HG02981 (cell line): ENCODE results near the gene MAGI2.
"Not testable (repeated sequence)": the region's sequence is repeated elsewhere in the genome, so short reads cannot be mapped to it uniquely, and the experiment has no call there.

Experiments
- ATAC-seq: cut with Tn5 transposase; IDR thresholded peaks from one replicate; pipeline ENCODE4 v1.9.1; 2021; ENCODE audit warnings: mild to moderate bottlenecking, moderate library complexity; ENCODE audit not compliant: unreplicated experiment

The MAGI2 gene

GRCh38 chr7:79452032-79452494 is 1.4 kb downstream of the MAGI2 start:
- ATAC-seq = no peak

GRCh38 chr7:79451580-79451979 is 1.9 kb downstream of the MAGI2 start:
- ATAC-seq = no peak

- ATAC-seq = not testable (repeated sequence)
These were observed 10.7 kb downstream of the MAGI2 start for GRCh38 chr7:79442766-79443165.

- ATAC-seq = no peak
These were observed 17.1 kb downstream of the MAGI2 start for GRCh38 chr7:79436378-79436777.

GRCh38 chr7:79434867-79435266 is 18.6 kb downstream of the MAGI2 start:
- no peak for ATAC-seq

- ATAC-seq = no peak
These were observed 19.4 kb downstream of the MAGI2 start for GRCh38 chr7:79434098-79434497.

- ATAC-seq = no peak
These were observed 23.1 kb downstream of the MAGI2 start for GRCh38 chr7:79430391-79430790.

- no peak for ATAC-seq
These were observed 27.8 kb downstream of the MAGI2 start for GRCh38 chr7:79425665-79426064.

GRCh38 chr7:79421751-79422150 is 31.7 kb downstream of the MAGI2 start:
- ATAC-seq = no peak

GRCh38 chr7:79420464-79420863 is 33.0 kb downstream of the MAGI2 start:
- ATAC-seq = no peak

GRCh38 chr7:79414910-79415309 is 38.6 kb downstream of the MAGI2 start:
- ATAC-seq = no peak

GRCh38 chr7:79412915-79413314 is 40.6 kb downstream of the MAGI2 start:
- ATAC-seq = no peak

GRCh38 chr7:79412438-79412837 is 41.0 kb downstream of the MAGI2 start:
- no peak for ATAC-seq

- no peak for ATAC-seq
These were observed 43.1 kb downstream of the MAGI2 start for GRCh38 chr7:79410345-79410744.

- ATAC-seq = no peak
These were observed 46.1 kb downstream of the MAGI2 start for GRCh38 chr7:79407351-79407750.

GRCh38 chr7:79406371-79406770 is 47.1 kb downstream of the MAGI2 start:
- no peak for ATAC-seq

- ATAC-seq = no peak
These were observed 48.1 kb downstream of the MAGI2 start for GRCh38 chr7:79405368-79405767.

- no peak for ATAC-seq
These were observed 49.6 kb downstream of the MAGI2 start for GRCh38 chr7:79403879-79404278.

GRCh38 chr7:79403451-79403850 is 50.0 kb downstream of the MAGI2 start:
- no peak for ATAC-seq

GRCh38 chr7:79401254-79401653 is 52.2 kb downstream of the MAGI2 start:
- no peak for ATAC-seq

- ATAC-seq = no peak
These were observed 53.2 kb downstream of the MAGI2 start for GRCh38 chr7:79400222-79400621.

- no peak for ATAC-seq
These were observed 55.2 kb downstream of the MAGI2 start for GRCh38 chr7:79398138-79398749.

- ATAC-seq = no peak
These were observed 66.6 kb downstream of the MAGI2 start for GRCh38 chr7:79386688-79387422.
